ENCODE results near the gene SND1.

Gene SND1

GRCh38 chr7:127628445-127628844, 23.5 kb upstream of the SND1 start:
- no peak for DNase-seq (ENCODE audit: extremely low read depth, insufficient read length)
- Histone ChIP-seq H3K4me3 (replicated peaks; ENCODE audit: low read depth, low read length) (no peak overlapping the region), H3K36me3 (ENCODE audit: control insufficient read depth, insufficient read depth, low read length) (no peaks in the 10 kb centered on the region), H3K27me3 (replicated peaks; ENCODE audit: control insufficient read depth, insufficient read depth, low read length) (no peaks in the 10 kb centered on the region)
- peak; percentile 17 for TF ChIP-seq CTCF (IDR thresholded peaks at IDR 0.05; ENCODE audit: insufficient read depth, low read length, poor library complexity, severe bottlenecking)

- TF ChIP-seq CTCF (IDR thresholded peaks at IDR 0.05; ENCODE audit: insufficient read depth, low read length, poor library complexity, severe bottlenecking): peak; percentile 77
- H3K4me3 ChIP-seq (replicated peaks; ENCODE audit: low read depth, low read length): no peak overlapping the region
- no peaks in the 10 kb centered on the region for H3K27me3 ChIP-seq (replicated peaks; ENCODE audit: control insufficient read depth, insufficient read depth, low read length)
- no peak for DNase-seq (ENCODE audit: extremely low read depth, insufficient read length)
- H3K36me3 ChIP-seq (ENCODE audit: control insufficient read depth, insufficient read depth, low read length): no peaks in the 10 kb centered on the region
Observed at GRCh38 chr7:127629268-127629854, 22.6 kb upstream of the SND1 start.

GRCh38 chr7:127632276-127632910, 19.6 kb upstream of the SND1 start:
- no peaks in the 10 kb centered on the region for H3K27me3 ChIP-seq (replicated peaks; ENCODE audit: control insufficient read depth, insufficient read depth, low read length)
- no peaks in the 10 kb centered on the region for H3K36me3 ChIP-seq (ENCODE audit: control insufficient read depth, insufficient read depth, low read length)
- no peak overlapping the region for H3K4me3 ChIP-seq (replicated peaks; ENCODE audit: low read depth, low read length)
- DNase-seq (ENCODE audit: extremely low read depth, insufficient read length): no peak
- TF ChIP-seq CTCF (IDR thresholded peaks at IDR 0.05; ENCODE audit: insufficient read depth, low read length, poor library complexity, severe bottlenecking): no peak

- no peak for DNase-seq (ENCODE audit: extremely low read depth, insufficient read length)
- Histone ChIP-seq H3K36me3 (ENCODE audit: control insufficient read depth, insufficient read depth, low read length) (no peaks in the 10 kb centered on the region), H3K4me3 (replicated peaks; ENCODE audit: low read depth, low read length) (no peak overlapping the region), H3K27me3 (replicated peaks; ENCODE audit: control insufficient read depth, insufficient read depth, low read length) (no peaks in the 10 kb centered on the region; the same call in 1 of the 2 replicates)
- no peak for TF ChIP-seq CTCF (IDR thresholded peaks at IDR 0.05; ENCODE audit: insufficient read depth, low read length, poor library complexity, severe bottlenecking)
Observed at GRCh38 chr7:127635659-127636285, 16.2 kb upstream of the SND1 start.

- H3K27me3 ChIP-seq (replicated peaks; ENCODE audit: control insufficient read depth, insufficient read depth, low read length): no peaks in the 10 kb centered on the region; the same call in 1 of the 2 replicates
- DNase-seq (ENCODE audit: extremely low read depth, insufficient read length): no peak
- no peak overlapping the region for H3K4me3 ChIP-seq (replicated peaks; ENCODE audit: low read depth, low read length)
- no peaks in the 10 kb centered on the region for H3K36me3 ChIP-seq (ENCODE audit: control insufficient read depth, insufficient read depth, low read length)
- no peak for TF ChIP-seq CTCF (IDR thresholded peaks at IDR 0.05; ENCODE audit: insufficient read depth, low read length, poor library complexity, severe bottlenecking)
Observed at GRCh38 chr7:127638197-127638596, 13.8 kb upstream of the SND1 start.
